ENCODE data around the gene ACTRT2. TPM values are rescaled to one million over a fixed set of nuclear protein-coding genes. Genes with fewer than 3 reads are reported as not detected.

ACTRT2 gene
- polyA plus RNA-seq, 4 donors, result not detected

GRCh38 chr1:3065396-3065795 lies 44.1 kb downstream of the ACTRT2 start:
- no peak for DNase-seq (ENCODE audit: low read depth in 4 of 4, low spot score in 2 of 4)

GRCh38 chr1:3065797-3066196 lies 44.5 kb downstream of the ACTRT2 start:
- DNase-seq (ENCODE audit: low read depth in 4 of 4, low spot score in 2 of 4), result no peak

GRCh38 chr1:3066250-3066711 lies 45.0 kb downstream of the ACTRT2 start:
- DNase-seq (ENCODE audit: low read depth in 4 of 4, low spot score in 2 of 4), result no peak

- DNase-seq (ENCODE audit: low read depth in 4 of 4, low spot score in 2 of 4), result no peak
Observed at GRCh38 chr1:3066826-3067225, 45.6 kb downstream of the ACTRT2 start.

- no peak for DNase-seq (ENCODE audit: low read depth in 4 of 4, low spot score in 2 of 4)
Observed at GRCh38 chr1:3067301-3067670, 46.0 kb downstream of the ACTRT2 start.

GRCh38 chr1:3067671-3068563 lies 46.6 kb downstream of the ACTRT2 start:
- no peak for DNase-seq (ENCODE audit: low read depth in 4 of 4, low spot score in 2 of 4)

- no peak for DNase-seq (ENCODE audit: low read depth in 4 of 4, low spot score in 2 of 4)
Observed at GRCh38 chr1:3068564-3069431, 47.5 kb downstream of the ACTRT2 start, which contains the start of gene PRDM16. PRDM16 (plus strand) TSS chr1:3069203; CDS start chr1:3069260, 57 bp downstream.

GRCh38 chr1:3069491-3070308 lies 48.4 kb downstream of the ACTRT2 start:
- peak in 1 of 4 donors; percentile 68 for DNase-seq (ENCODE audit: low read depth in 4 of 4, low spot score in 2 of 4)

- DNase-seq (ENCODE audit: low read depth in 4 of 4, low spot score in 2 of 4), result no peak
Observed at GRCh38 chr1:3070309-3070643, 49.0 kb downstream of the ACTRT2 start.

GRCh38 chr1:3070644-3071564 lies 49.6 kb downstream of the ACTRT2 start:
- no peak for DNase-seq (ENCODE audit: low read depth in 4 of 4, low spot score in 2 of 4)

GRCh38 chr1:3071565-3072390 lies 50.5 kb downstream of the ACTRT2 start:
- no peak for DNase-seq (ENCODE audit: low read depth in 4 of 4, low spot score in 2 of 4)

Other genes starting within 250 kb of the ACTRT2 start
- 1 to 10 TPM in 2 of 4 donors, under 1 TPM in 2; 0.49 to 1.5 (median 1.0) TPM for gene TTC34, start 219.8 kb upstream of the ACTRT2 start, polyA plus RNA-seq (ENCODE audit: insufficient read length in 4 of 4)
- 10 to 100 TPM in 1 of 4 donors, 1 to 10 TPM in 3; 4.9 to 12.5 (median 7.0) TPM for gene PRDM16, start 47.7 kb downstream of the ACTRT2 start, polyA plus RNA-seq (ENCODE audit: insufficient read length in 4 of 4)